Fibroblast of lung (primary cell): ENCODE measurements around the gene GINS3.

Source experiments
- EZH2 ChIP-seq: IDR thresholded peaks from 2 replicates; pipeline ENCODE4 v1.5.1; 2012; ENCODE audit warnings: low read length, control low read depth, mild to moderate bottlenecking; ENCODE audit errors: missing control alignments
- TF ChIP-seq, protein P1 (sequence below), 2 donors: IDR thresholded peaks in 1 of 2; conservative IDR thresholded peaks in 1 of 2; 1 replicate in 1 of 2; 2 replicates in 1 of 2; pipeline ENCODE4 v1.5.1; 2011 to 2012; ENCODE audit warnings: low read length in 2 of 2, control low read depth in 1 of 2, inconsistent platforms in 1 of 2, low read depth in 1 of 2, mild to moderate bottlenecking in 1 of 2

GRCh38 chr16:58393138-58393504 lies 850 bp downstream of the GINS3 start:
- TF ChIP-seq, protein P1, sequence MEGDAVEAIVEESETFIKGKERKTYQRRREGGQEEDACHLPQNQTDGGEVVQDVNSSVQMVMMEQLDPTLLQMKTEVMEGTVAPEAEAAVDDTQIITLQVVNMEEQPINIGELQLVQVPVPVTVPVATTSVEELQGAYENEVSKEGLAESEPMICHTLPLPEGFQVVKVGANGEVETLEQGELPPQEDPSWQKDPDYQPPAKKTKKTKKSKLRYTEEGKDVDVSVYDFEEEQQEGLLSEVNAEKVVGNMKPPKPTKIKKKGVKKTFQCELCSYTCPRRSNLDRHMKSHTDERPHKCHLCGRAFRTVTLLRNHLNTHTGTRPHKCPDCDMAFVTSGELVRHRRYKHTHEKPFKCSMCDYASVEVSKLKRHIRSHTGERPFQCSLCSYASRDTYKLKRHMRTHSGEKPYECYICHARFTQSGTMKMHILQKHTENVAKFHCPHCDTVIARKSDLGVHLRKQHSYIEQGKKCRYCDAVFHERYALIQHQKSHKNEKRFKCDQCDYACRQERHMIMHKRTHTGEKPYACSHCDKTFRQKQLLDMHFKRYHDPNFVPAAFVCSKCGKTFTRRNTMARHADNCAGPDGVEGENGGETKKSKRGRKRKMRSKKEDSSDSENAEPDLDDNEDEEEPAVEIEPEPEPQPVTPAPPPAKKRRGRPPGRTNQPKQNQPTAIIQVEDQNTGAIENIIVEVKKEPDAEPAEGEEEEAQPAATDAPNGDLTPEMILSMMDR (conservative IDR thresholded peaks at IDR 0.05 in 1 of 2, IDR thresholded peaks at IDR 0.05 in 1 of 2; ENCODE audit: low read depth in 1 of 2, low read length in 2 of 2): no peak
- no peak for TF ChIP-seq EZH2
